B cell (primary cell): ENCODE measurements around the gene CYP2F1. TPM values are rescaled to one million over a fixed set of nuclear protein-coding genes. Genes with fewer than 3 reads are reported as not detected.

Experiments used
- ATAC-seq: fragments of 200-7000 bp; cut with Tn5 transposase; one replicate; pipeline ENCODE4 v1.10.0; 2021; ENCODE audit warnings: low read depth, mild to moderate bottlenecking, moderate number of reproducible peaks, moderate library complexity
- CTCF ChIA-PET: fragments of 350-600 bp; sonication (Branson Sonifier 250); formaldehyde crosslinking; loops from one replicate; lab custom pipeline; 2021; ENCODE audit warnings: antibody characterized with exemption, inconsistent platforms; lab: Charles Lee
- POLR2A ChIA-PET: fragments of 350-600 bp; sonication (Branson Sonifier 250); formaldehyde crosslinking; loops from one replicate; lab custom pipeline; 2021; ENCODE audit warnings: antibody characterized with exemption; lab: Charles Lee
- DNase-seq: peaks from one replicate; pipeline ENCODE4 v3.0.0; 2013
- H2AFZ ChIP-seq: 2 replicates; pipeline ENCODE4 v1.6.1; 2012; ENCODE audit warnings: mild to moderate bottlenecking, low read depth, low read length; ENCODE audit not compliant: insufficient read depth, poor library complexity, severe bottlenecking
- H3K27ac ChIP-seq, 2 donors: 1 replicate in 1 of 2; 2 replicates in 1 of 2; pipeline ENCODE4 v1.5.1; 2012 to 2013; ENCODE audit warnings: low read length in 2 of 2, mild to moderate bottlenecking in 2 of 2, moderate library complexity in 1 of 2
- H3K27me3 ChIP-seq, 4 experiments: fragments of 200-600 bp in 1 of 4; sonication (generic) in 1 of 4; replicated peaks in 1 of 4; 1 replicate in 2 of 4; 2 replicates in 2 of 4; pipeline versions ENCODE4 v1.6.1 to v1.7.0; 2013 to 2016; ENCODE audit warnings: low read length in 3 of 4, mild to moderate bottlenecking in 2 of 4, mixed read lengths in 1 of 4, moderate library complexity in 1 of 4; ENCODE audit not compliant: insufficient read depth in 4 of 4, control insufficient read depth in 3 of 4; ENCODE audit errors: control extremely low read depth in 1 of 4
- H3K36me3 ChIP-seq, 2 experiments: replicated peaks in 1 of 2; 1 replicate in 1 of 2; 2 replicates in 1 of 2; pipeline versions ENCODE4 v1.6.1 to v1.7.1; 2013; ENCODE audit warnings: low read length in 1 of 2; ENCODE audit not compliant: insufficient read depth in 2 of 2, control insufficient read depth in 1 of 2; ENCODE audit errors: control extremely low read depth in 1 of 2, extremely low read depth in 1 of 2
- H3K4me1 ChIP-seq, 2 donors: fragments of 200-600 bp in 1 of 2; sonication (generic) in 1 of 2; 1 replicate in 1 of 2; 2 replicates in 1 of 2; pipeline versions ENCODE4 v1.5.1 to v1.6.1; 2013 to 2017; ENCODE audit warnings: low read length in 2 of 2; ENCODE audit not compliant: control insufficient read depth in 2 of 2, insufficient read depth in 2 of 2
- H3K4me2 ChIP-seq: replicated peaks from 2 replicates; pipeline ENCODE3; 2012; ENCODE audit warnings: mild to moderate bottlenecking, low read depth, low read length; ENCODE audit not compliant: poor library complexity, severe bottlenecking
- H3K4me3 ChIP-seq, 5 experiments: fragments of 200-600 bp in 1 of 5; sonication (generic) in 1 of 5; 1 replicate in 3 of 5; 2 replicates in 2 of 5; pipeline versions ENCODE4 v1.5.1 to v1.7.0; 2011 to 2016; ENCODE audit warnings: low read length in 4 of 5, mild to moderate bottlenecking in 4 of 5, low read depth in 2 of 5, control low read depth in 1 of 5, moderate library complexity in 1 of 5; ENCODE audit not compliant: insufficient read depth in 1 of 5; ENCODE audit errors: control extremely low read depth in 1 of 5, extremely low read depth in 1 of 5
- H3K79me2 ChIP-seq: fragments of 200-600 bp; sonication (generic); one replicate; pipeline ENCODE4 v1.6.0; 2016; ENCODE audit warnings: low read length; ENCODE audit not compliant: control insufficient read depth, insufficient read depth
- H3K9ac ChIP-seq: fragments of 200-600 bp; sonication (generic); 2 replicates; pipeline ENCODE4 v1.6.1; 2017; ENCODE audit warnings: mild to moderate bottlenecking, low read length, moderate library complexity
- H3K9me3 ChIP-seq, 3 donors: one replicate each; pipeline versions ENCODE4 v1.6.1 to v1.7.1; 2013; ENCODE audit warnings: low read length in 2 of 3; ENCODE audit not compliant: control insufficient read depth in 2 of 3, insufficient read depth in 1 of 3; ENCODE audit errors: control extremely low read depth in 1 of 3
- H4K20me1 ChIP-seq: 2 replicates; pipeline ENCODE4 v1.6.0; 2012; ENCODE audit warnings: mild to moderate bottlenecking, low read length; ENCODE audit not compliant: insufficient read depth, control insufficient read depth, poor library complexity, severe bottlenecking
- H3K27ac Mint-ChIP-seq: one replicate; pipeline ENCODE4 v1.8.0; 2021; ENCODE audit warnings: mixed read lengths
- H3K27me3 Mint-ChIP-seq: one replicate; pipeline ENCODE4 v1.8.0; 2021; ENCODE audit warnings: mixed read lengths
- H3K4me1 Mint-ChIP-seq: one replicate; pipeline ENCODE4 v1.8.0; 2021; ENCODE audit warnings: mixed read lengths
- H3K4me3 Mint-ChIP-seq: one replicate; pipeline ENCODE4 v1.8.0; 2021; ENCODE audit warnings: mixed read lengths
- H3K9me3 Mint-ChIP-seq: one replicate; pipeline ENCODE4 v1.8.0; 2022; ENCODE audit warnings: mixed read lengths; ENCODE audit not compliant: insufficient read depth
- EZH2 ChIP-seq: IDR thresholded peaks from 2 replicates; pipeline ENCODE4 v1.6.1; 2012; ENCODE audit warnings: borderline replicate concordance, low read depth, mild to moderate bottlenecking, moderate library complexity, low read length; ENCODE audit not compliant: insufficient read depth, poor library complexity, severe bottlenecking
- WGBS: methylation state at CpG from one replicate; pipeline ENCODE4 v1.1.5; 2013; ENCODE audit warnings: missing lambda C conversion rate; ENCODE audit not compliant: insufficient coverage; 5-methylcytosine and 5-hydroxymethylcytosine counted together
- intact Hi-C: fragments of 100-400 bp; cut with micrococcal nuclease; formaldehyde crosslinking; loops from one replicate; pipeline ENCODE4 v1.10.0; 2022
- polyA plus RNA-seq: library from polyadenylated mRNA; depleted of rRNA; stranded (reverse); fragments of >200 nt; gene quantifications from 2 replicates; pipeline ENCODE4 v1.2.3, GENCODE V29; 2012
- total RNA-seq, 2 donors: library from RNA; stranded (reverse); fragments of 120-200 nt in 1 of 2; gene quantifications; 1 replicate in 1 of 2; 2 replicates in 1 of 2; pipeline versions ENCODE4 v1.2.3 to v1.2.4, GENCODE V29; 2013 to 2022
- TF ChIP-seq, protein P1 (sequence below): fragments of 200-600 bp; IDR thresholded peaks from one replicate; pipeline ENCODE4 v1.8.0; 2022; ENCODE audit warnings: antibody characterized with exemption, mild to moderate bottlenecking

Gene CYP2F1
- total and polyA plus RNA-seq, 2 donors (not counting 1 experiment from before 2014, with no cell fraction given) = 0.04 TPM; not detected in 1

DNA sequence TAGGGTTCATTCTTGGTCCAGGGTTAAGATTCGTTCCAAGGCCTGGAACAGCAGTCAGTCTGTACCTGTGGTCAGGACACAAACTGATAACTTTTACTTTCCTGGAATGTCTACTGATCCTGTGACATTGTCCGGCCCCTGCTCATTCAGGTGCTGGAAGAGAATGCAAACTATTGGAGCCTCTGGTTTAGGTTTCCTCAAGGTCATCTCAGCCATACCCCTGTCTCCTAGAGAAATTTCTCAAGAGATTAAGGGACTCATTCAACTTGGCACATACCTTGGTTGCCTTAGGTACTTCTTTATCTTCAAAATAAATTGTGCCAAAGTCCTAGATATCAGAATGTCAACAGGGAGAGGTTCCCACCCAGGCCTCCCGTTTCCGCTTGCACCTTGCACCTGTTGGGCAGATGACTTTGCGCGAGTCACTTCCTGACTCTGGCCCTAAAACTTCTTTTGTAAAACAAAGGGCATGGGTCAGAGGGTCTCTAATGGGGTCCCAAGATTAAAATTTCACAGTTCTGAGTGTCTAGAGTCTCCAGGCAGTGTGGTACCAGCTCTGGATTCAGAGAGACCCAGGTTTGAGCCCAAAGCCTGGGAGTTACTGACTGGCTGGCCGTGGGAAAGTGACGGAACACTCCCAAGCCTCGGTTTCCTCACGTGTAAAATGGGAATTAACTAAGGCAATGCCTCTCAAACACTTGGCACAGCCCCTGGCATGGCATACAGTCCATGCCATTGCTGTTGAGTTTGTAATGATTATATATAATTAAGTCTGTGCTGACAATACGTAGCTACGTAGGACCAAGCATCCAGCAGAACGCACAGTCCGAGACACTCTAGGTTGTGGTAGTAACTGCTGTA lies 52.9 kb downstream of the CYP2F1 start:
- TF ChIP-seq, protein P1, sequence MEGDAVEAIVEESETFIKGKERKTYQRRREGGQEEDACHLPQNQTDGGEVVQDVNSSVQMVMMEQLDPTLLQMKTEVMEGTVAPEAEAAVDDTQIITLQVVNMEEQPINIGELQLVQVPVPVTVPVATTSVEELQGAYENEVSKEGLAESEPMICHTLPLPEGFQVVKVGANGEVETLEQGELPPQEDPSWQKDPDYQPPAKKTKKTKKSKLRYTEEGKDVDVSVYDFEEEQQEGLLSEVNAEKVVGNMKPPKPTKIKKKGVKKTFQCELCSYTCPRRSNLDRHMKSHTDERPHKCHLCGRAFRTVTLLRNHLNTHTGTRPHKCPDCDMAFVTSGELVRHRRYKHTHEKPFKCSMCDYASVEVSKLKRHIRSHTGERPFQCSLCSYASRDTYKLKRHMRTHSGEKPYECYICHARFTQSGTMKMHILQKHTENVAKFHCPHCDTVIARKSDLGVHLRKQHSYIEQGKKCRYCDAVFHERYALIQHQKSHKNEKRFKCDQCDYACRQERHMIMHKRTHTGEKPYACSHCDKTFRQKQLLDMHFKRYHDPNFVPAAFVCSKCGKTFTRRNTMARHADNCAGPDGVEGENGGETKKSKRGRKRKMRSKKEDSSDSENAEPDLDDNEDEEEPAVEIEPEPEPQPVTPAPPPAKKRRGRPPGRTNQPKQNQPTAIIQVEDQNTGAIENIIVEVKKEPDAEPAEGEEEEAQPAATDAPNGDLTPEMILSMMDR = no peak
- Mint-ChIP-seq H3K27me3 (peaks cover 10% of the 10 kb centered on the region), H3K27ac (no peak overlapping the region), H3K9me3 (no peaks in the 10 kb centered on the region), H3K4me1 (no peaks in the 10 kb centered on the region), H3K4me3 (no peak overlapping the region)
- no peaks in the 10 kb centered on the region for H3K36me3 ChIP-seq
- intact Hi-C loops = no loop called here
- no peak overlapping the region for H3K27ac ChIP-seq
- no peak overlapping the region for H2AFZ ChIP-seq
- no peaks in the 10 kb centered on the region for H4K20me1 ChIP-seq
- no peak for DNase-seq
- ATAC-seq = no peak
- no peak overlapping the region for H3K4me3 ChIP-seq
- H3K4me2 ChIP-seq = no peak overlapping the region
- 93% methylated on average over 12 of the region's 14 CpGs for WGBS
- ChIA-PET CTCF (interaction anchor here (0.6 kb wide), 1 partner anchor 586 kb away, joined by 4 read pairs; no protein-coding TSS in a partner anchor), POLR2A (no interaction called here)
- H3K9ac ChIP-seq = no peak overlapping the region
- no peaks in the 10 kb centered on the region for H3K27me3 ChIP-seq
- H3K79me2 ChIP-seq = no peaks in the 10 kb centered on the region
- no peaks in the 10 kb centered on the region for H3K4me1 ChIP-seq
- no peaks in the 10 kb centered on the region for H3K9me3 ChIP-seq

DNA sequence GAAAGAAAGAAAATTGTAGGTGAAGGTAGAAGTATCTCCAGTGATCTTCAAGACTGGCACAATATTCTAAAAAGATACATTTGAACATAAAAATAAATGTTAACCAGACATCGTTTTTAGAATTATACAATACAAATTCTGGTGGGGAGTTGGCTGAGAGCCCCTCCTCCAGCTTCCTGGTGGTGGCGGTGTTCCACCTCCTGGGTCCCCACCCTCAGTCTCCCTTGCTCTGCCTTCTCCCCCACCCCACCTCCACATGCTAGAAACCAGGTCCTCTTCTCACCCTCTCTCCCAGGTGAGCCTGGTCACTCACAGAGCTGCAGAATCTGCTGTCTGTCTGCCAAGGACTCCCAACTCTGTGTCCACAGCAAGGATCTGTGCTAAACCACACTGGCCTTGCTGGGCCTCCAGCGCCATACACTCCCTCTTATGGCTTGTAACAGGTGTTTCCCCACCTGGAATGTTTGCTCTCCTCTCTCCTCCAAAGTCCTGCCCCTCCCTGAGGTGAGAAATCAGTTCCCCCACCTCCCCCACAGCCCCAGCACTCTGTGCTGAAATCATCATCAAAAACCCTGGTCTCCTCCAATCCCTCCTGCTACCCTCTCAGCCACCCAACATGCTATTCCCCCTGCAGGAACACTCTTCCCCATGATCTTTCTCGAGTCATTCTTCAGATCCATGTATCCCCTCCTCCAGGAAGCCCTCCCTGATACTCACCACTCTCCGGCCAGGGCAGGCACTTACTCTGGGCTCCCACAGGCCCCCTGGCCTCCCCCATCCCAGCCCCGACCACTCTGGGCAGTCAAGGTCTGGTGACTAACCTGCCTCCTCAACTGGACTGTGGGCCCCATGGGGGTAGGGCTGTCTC lies 58.3 kb downstream of the CYP2F1 start:
- 84% methylated on average over 5 of the region's 6 CpGs for WGBS
- Mint-ChIP-seq H3K27ac (no peak overlapping the region), H3K4me3 (no peak overlapping the region), H3K27me3 (peaks cover 13% of the 10 kb centered on the region), H3K9me3 (no peaks in the 10 kb centered on the region), H3K4me1 (peaks cover 8% of the 10 kb centered on the region)
- TF ChIP-seq, protein P1 = no peak
- TF ChIP-seq EZH2 = no peak
- Histone ChIP-seq H3K9me3 (no peaks in the 10 kb centered on the region), H3K27ac (no peak overlapping the region), H3K4me2 (no peak overlapping the region), H3K9ac (no peak overlapping the region), H4K20me1 (no peaks in the 10 kb centered on the region), H2AFZ (no peak overlapping the region), H3K36me3 (no peaks in the 10 kb centered on the region), H3K79me2 (no peaks in the 10 kb centered on the region), H3K27me3 (no peaks in the 10 kb centered on the region), H3K4me3 (no peak overlapping the region), H3K4me1 (peaks cover 0 to 8% of the 10 kb centered on the region in 2 donors)
- CTCF ChIA-PET = interaction anchor here (0.6 to 0.7 kb wide), 2 partner anchors 275 to 1107 kb away, joined by 3 to 4 read pairs; no protein-coding TSS in a partner anchor
- DNase-seq = no peak
- POLR2A ChIA-PET = interaction anchor here (0.7 kb wide), 1 partner anchor 30 kb away, joined by 5 read pairs; no protein-coding TSS in a partner anchor
- intact Hi-C loops = no loop called here
- ATAC-seq = no peak
